CD4-positive, alpha-beta memory T cell (primary cell): ENCODE results near the gene C1R. TPM values are rescaled to one million over a fixed set of nuclear protein-coding genes. Genes with fewer than 3 reads are reported as not detected.
A peak's percentile ranks its signal among the peaks of the same experiment; 100 is the strongest.

Experiments used
- CTCF ChIA-PET: fragments of 350-600 bp; sonication (Branson Sonifier 250); formaldehyde crosslinking; loops from one replicate; lab custom pipeline; 2021; ENCODE audit warnings: inconsistent platforms; ENCODE audit not compliant: partially characterized antibody; lab: Charles Lee
- POLR2A ChIA-PET: fragments of 350-600 bp; sonication (Branson Sonifier 250); formaldehyde crosslinking; loops from one replicate; lab custom pipeline; 2021; ENCODE audit not compliant: partially characterized antibody; lab: Charles Lee
- DNase-seq, 5 donors: peaks; one replicate each; pipeline versions ENCODE4 v3.0.0 to v3.0.0-alpha.2; 2020 to 2022; ENCODE audit warnings: mixed read lengths in 1 of 5
- H3K27ac ChIP-seq: one replicate; pipeline ENCODE4 v1.7.0; 2013; ENCODE audit warnings: low read depth, low read length
- H3K27me3 ChIP-seq: 2 replicates; pipeline ENCODE4 v1.7.0; 2013; ENCODE audit warnings: mild to moderate bottlenecking, low read length, moderate library complexity; ENCODE audit not compliant: insufficient read depth
- H3K36me3 ChIP-seq: 2 replicates; pipeline ENCODE4 v1.7.0; 2013; ENCODE audit warnings: mild to moderate bottlenecking, low read length, moderate library complexity; ENCODE audit not compliant: insufficient read depth
- H3K4me1 ChIP-seq: 2 replicates; pipeline ENCODE4 v1.7.0; 2013; ENCODE audit warnings: mild to moderate bottlenecking, low read length, moderate library complexity; ENCODE audit not compliant: insufficient read depth
- H3K4me3 ChIP-seq, 2 donors: one replicate each; pipeline ENCODE4 v1.7.0; 2013; ENCODE audit warnings: low read length in 2 of 2, mild to moderate bottlenecking in 1 of 2
- H3K9me3 ChIP-seq, 2 donors: one replicate each; pipeline ENCODE4 v1.7.0; 2013; ENCODE audit warnings: low read length in 2 of 2, control low read depth in 1 of 2; ENCODE audit not compliant: control insufficient read depth in 1 of 2
- H3K27ac Mint-ChIP-seq, 7 donors: one replicate each; pipeline ENCODE4 v1.8.0; 2020 to 2021; ENCODE audit warnings: mixed read lengths in 7 of 7, mild to moderate bottlenecking in 6 of 7, inconsistent platforms in 3 of 7, moderate library complexity in 3 of 7
- H3K27me3 Mint-ChIP-seq, 2 donors: one replicate each; pipeline ENCODE4 v1.8.0; 2020 to 2021; ENCODE audit warnings: mixed read lengths in 2 of 2
- H3K36me3 Mint-ChIP-seq, 2 donors: one replicate each; pipeline ENCODE4 v1.8.0; 2020 to 2021; ENCODE audit warnings: mixed read lengths in 2 of 2, inconsistent platforms in 1 of 2, mild to moderate bottlenecking in 1 of 2
- H3K4me1 Mint-ChIP-seq, 4 donors: one replicate each; pipeline ENCODE4 v1.8.0; 2020 to 2021; ENCODE audit warnings: mixed read lengths in 4 of 4, mild to moderate bottlenecking in 1 of 4
- H3K4me3 Mint-ChIP-seq, 8 donors: one replicate each; pipeline ENCODE4 v1.8.0; 2020 to 2021; ENCODE audit warnings: mixed read lengths in 8 of 8, mild to moderate bottlenecking in 7 of 8, moderate library complexity in 6 of 8, inconsistent platforms in 3 of 8
- H3K9me3 Mint-ChIP-seq, 8 donors: one replicate each; pipeline ENCODE4 v1.8.0; 2020 to 2021; ENCODE audit warnings: mixed read lengths in 8 of 8, mild to moderate bottlenecking in 5 of 8, inconsistent platforms in 3 of 8, moderate library complexity in 1 of 8
- intact Hi-C: fragments of 100-400 bp; cut with micrococcal nuclease; formaldehyde crosslinking; loops from one replicate; pipeline ENCODE4 v1.15.1; 2023
- polyA plus RNA-seq, 2 donors: library from polyadenylated mRNA; unstranded; fragments of 300-500 nt; fragmentation: Illumina TruSeq; gene quantifications; one replicate each; pipeline ENCODE4 v1.2.3, GENCODE V29; 2021
- total RNA-seq, 2 experiments: library from RNA; stranded (reverse); gene quantifications; one replicate each; pipeline ENCODE4 v1.2.3, GENCODE V29; 2021

C1R gene
- total and polyA plus RNA-seq, 4 experiments from 2014 or later: 0.44 to 2.3 (median 0.69) TPM

DNA sequence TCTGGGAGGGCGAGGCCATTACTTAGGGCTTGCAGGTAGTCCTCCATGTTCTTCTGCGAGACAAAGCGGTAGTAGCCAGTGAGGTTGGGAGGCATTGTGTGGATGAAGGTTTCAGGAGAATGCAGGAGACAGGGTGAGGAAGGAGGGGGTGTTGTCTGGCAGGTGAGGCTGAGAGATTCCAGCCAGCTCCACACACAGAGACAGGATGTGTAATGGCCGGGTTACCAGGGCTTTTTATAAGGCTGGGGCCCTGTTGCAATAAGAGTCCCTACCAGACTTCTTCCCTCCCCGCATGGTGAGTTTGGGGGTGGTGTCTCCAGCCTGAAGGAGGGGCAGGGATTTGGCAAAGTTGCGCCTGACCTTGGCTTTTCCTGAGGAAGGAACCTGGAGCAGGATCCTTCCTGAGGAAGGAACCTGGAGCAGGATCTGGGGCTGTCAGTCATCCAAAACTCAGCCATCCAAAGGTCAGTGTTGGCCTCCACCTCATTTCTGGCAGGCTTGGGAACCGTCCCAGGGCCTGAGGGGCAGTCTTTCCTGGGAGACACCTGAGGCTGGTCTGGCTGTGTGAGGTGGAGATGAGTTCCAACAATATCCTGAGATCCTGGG is 36.5 kb upstream of the C1R start, which contains the start of gene RBP5:
Gene RBP5 (minus strand): TSS at position 209 of the 606 bp plus-strand sequence. CDS start 114 bp downstream, at position 95.
- Histone ChIP-seq H3K4me1 (peaks cover 24% of the 10 kb centered on the region), H3K36me3 (no peaks in the 10 kb centered on the region), H3K9me3 (no peaks in the 10 kb centered on the region), H3K4me3 (peak within 1 kb of the TSS; percentile 85 to 94), H3K27ac (peak within 1 kb of the TSS; percentile 80), H3K27me3 (no peaks in the 10 kb centered on the region)
- Mint-ChIP-seq H3K36me3 (peaks cover 0 to 25% of the 10 kb centered on the region in 2 donors), H3K4me1 (peaks cover 23 to 45% (median 29%) of the 10 kb centered on the region in 4 donors), H3K9me3 (no peaks in the 10 kb centered on the region), H3K4me3 (peak within 1 kb of the TSS; percentile 95 to 99 (median 96)), H3K27me3 (no peaks in the 10 kb centered on the region), H3K27ac (peak within 1 kb of the TSS; percentile 94 to 99 (median 97))
- DNase-seq: no peak
- ChIA-PET CTCF (interaction anchor here (1.0 to 1.5 kb wide), 3 partner anchors 16 to 21 kb away, joined by 3 read pairs; no protein-coding TSS in a partner anchor), POLR2A (interaction anchor here (1.0 kb wide), 1 partner anchor 22 kb away, joined by 3 read pairs; no protein-coding TSS in a partner anchor)
- intact Hi-C loops: no loop called here

- Mint-ChIP-seq H3K9me3 (no peaks in the 10 kb centered on the region), H3K27ac (peak overlapping the region in 6 of 7 donors; percentile 0 to 94 (median 48)), H3K36me3 (peaks cover 0 to 19% of the 10 kb centered on the region in 2 donors), H3K4me3 (peak overlapping the region; percentile 58 to 99 (median 95)), H3K4me1 (peaks cover 23 to 44% (median 29%) of the 10 kb centered on the region in 4 donors), H3K27me3 (no peaks in the 10 kb centered on the region)
- Histone ChIP-seq H3K36me3 (no peaks in the 10 kb centered on the region), H3K27me3 (no peaks in the 10 kb centered on the region), H3K4me3 (no peak overlapping the region), H3K9me3 (no peaks in the 10 kb centered on the region), H3K27ac (no peak overlapping the region), H3K4me1 (peaks cover 24% of the 10 kb centered on the region)
- POLR2A ChIA-PET: no interaction called here
- CTCF ChIA-PET: interaction anchor here (1.5 kb wide), 1 partner anchor 16 kb away, joined by 3 read pairs; no protein-coding TSS in a partner anchor
- peak in 1 of 5 donors; percentile 8 for DNase-seq
- intact Hi-C loops: no loop called here
Observed at GRCh38 chr12:7127916-7128626, 35.8 kb upstream of the C1R start.

- ChIA-PET CTCF (interaction anchor here (0.6 to 2.1 kb wide), 5 partner anchors 13 to 259 kb away, joined by 3 to 5 read pairs (median 4); partner anchors contain the start of gene C1RL), POLR2A (no interaction called here)
- no peak for DNase-seq
- peaks cover 6 to 21% (median 12%) of the 10 kb centered on the region in 4 donors for H3K4me1 Mint-ChIP-seq
- Histone ChIP-seq H3K27ac (no peak overlapping the region), H3K4me3 (no peak overlapping the region), H3K4me1 (peaks cover 8% of the 10 kb centered on the region), H3K36me3 (no peaks in the 10 kb centered on the region), H3K9me3 (no peaks in the 10 kb centered on the region), H3K27me3 (no peaks in the 10 kb centered on the region)
- H3K36me3 Mint-ChIP-seq: peaks cover 0 to 7% of the 10 kb centered on the region in 2 donors
- intact Hi-C loops: no loop called here
- H3K4me3 Mint-ChIP-seq: peak overlapping the region in 1 of 8 donors; percentile 13
- no peaks in the 10 kb centered on the region for H3K27me3 Mint-ChIP-seq
- H3K27ac Mint-ChIP-seq: peak overlapping the region in 3 of 7 donors; percentile 7 to 59 (median 15)
- no peaks in the 10 kb centered on the region for H3K9me3 Mint-ChIP-seq
Observed at GRCh38 chr12:7125632-7126227, 33.5 kb upstream of the C1R start.

- no peak overlapping the region for H3K4me3 ChIP-seq
- CTCF ChIA-PET: interaction anchor here (0.9 to 2.1 kb wide), 4 partner anchors 11 to 31 kb away, joined by 3 to 5 read pairs (median 4); partner anchors contain the start of gene C1RL
- peaks cover 5 to 7% (median 6%) of the 10 kb centered on the region in 4 donors for H3K4me1 Mint-ChIP-seq
- H3K4me3 Mint-ChIP-seq: no peak overlapping the region
- no peaks in the 10 kb centered on the region for H3K9me3 ChIP-seq
- no peak for DNase-seq
- H3K27ac Mint-ChIP-seq: peak overlapping the region in 2 of 7 donors; percentile 17 to 53
- no peaks in the 10 kb centered on the region for H3K36me3 ChIP-seq
- H3K27ac ChIP-seq: no peak overlapping the region
- POLR2A ChIA-PET: no interaction called here
- intact Hi-C loops: no loop called here
- H3K27me3 ChIP-seq: no peaks in the 10 kb centered on the region
- no peaks in the 10 kb centered on the region for H3K36me3 Mint-ChIP-seq
- no peaks in the 10 kb centered on the region for H3K27me3 Mint-ChIP-seq
- H3K4me1 ChIP-seq: peaks cover under 1% of the 10 kb centered on the region
- H3K9me3 Mint-ChIP-seq: no peaks in the 10 kb centered on the region
Observed at GRCh38 chr12:7123806-7124522, 31.7 kb upstream of the C1R start.

DNA sequence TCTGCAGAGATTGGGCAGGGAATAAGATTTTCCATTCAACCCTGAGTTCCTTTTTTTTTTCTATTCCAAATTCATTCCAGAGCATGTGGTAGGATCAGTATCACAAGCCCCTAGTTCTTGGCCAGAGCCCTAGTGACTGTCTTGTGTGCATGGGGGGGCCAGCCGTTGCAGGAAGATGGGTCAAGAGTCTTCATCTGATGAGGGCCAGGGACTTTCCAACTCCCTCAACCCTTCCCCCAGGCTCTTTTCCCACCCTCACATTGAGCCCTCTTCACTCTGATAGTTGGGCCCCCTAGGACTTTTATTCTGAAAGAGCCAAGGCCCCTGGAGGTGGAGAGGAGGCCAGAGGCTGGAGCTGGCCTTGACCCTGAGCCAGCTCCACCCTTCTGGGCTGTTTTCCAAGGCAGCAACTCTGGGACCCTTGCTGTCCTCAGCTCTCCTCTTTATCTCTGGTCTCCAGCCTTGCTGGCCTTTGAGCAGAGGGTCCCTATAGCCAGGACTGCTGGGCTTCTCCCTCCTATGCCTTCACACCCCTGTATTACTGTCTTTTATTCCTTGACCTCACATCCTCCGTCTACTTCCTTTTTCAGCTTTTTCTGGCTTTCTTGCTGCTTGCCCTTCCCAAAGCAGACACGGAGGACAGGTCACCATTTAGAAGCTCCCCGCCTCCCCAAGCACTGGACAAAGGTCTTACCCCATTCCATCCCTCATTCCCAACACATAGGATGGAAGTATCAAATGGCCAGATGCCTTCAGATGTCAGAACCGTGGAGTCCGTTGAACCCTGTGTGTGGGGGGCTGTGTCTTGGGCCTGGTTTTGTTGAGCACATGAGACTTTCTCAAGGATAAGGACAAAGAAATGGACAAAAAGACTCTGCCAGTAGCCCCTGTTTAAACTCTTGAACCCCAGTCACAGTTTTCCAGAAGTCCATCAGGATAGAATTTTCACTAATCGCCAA is 30.8 kb upstream of the C1R start:
- Mint-ChIP-seq H3K4me1 (peaks cover 0 to 2% (median under 1%) of the 10 kb centered on the region in 4 donors), H3K36me3 (peaks cover 0 to 7% of the 10 kb centered on the region in 2 donors), H3K27me3 (no peaks in the 10 kb centered on the region), H3K27ac (no peak overlapping the region), H3K9me3 (no peaks in the 10 kb centered on the region), H3K4me3 (no peak overlapping the region)
- intact Hi-C loops: no loop called here
- H3K9me3 ChIP-seq: no peaks in the 10 kb centered on the region
- no peaks in the 10 kb centered on the region for H3K36me3 ChIP-seq
- no peaks in the 10 kb centered on the region for H3K4me1 ChIP-seq
- ChIA-PET CTCF (interaction anchor here (0.5 to 1.1 kb wide), 4 partner anchors 14 to 685 kb away, joined by 3 read pairs; no protein-coding TSS in a partner anchor), POLR2A (interaction anchor here (1.0 kb wide), 1 partner anchor 14 kb away, joined by 3 read pairs; the partner anchor contains the start of gene C1RL)
- no peaks in the 10 kb centered on the region for H3K27me3 ChIP-seq
- DNase-seq: no peak
- no peak overlapping the region for H3K27ac ChIP-seq
- no peak overlapping the region for H3K4me3 ChIP-seq

DNA sequence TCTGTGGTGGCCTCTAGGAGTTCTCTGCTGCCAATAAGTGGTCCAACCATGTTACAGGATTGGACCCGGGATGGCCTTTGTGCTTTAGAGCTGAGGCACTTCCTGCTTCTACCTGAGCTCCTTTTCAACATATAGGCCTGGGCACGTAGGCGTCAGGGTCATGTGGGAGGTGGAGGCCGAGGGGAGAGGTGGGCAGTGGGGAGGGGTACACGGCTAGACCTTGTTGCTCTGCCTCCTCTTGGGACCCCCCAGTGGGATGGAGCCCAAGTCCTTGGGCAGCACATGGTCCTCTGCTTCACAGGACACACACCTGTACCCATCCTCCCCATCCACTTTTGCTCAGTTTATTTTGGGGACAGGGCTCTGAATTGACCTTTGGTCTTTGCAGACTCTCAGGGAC is 29.1 kb upstream of the C1R start:
- Mint-ChIP-seq H3K4me3 (no peak overlapping the region), H3K36me3 (peaks cover under 1 to 23% of the 10 kb centered on the region in 2 donors), H3K27ac (peak overlapping the region in 1 of 7 donors; percentile 24), H3K9me3 (no peaks in the 10 kb centered on the region), H3K27me3 (no peaks in the 10 kb centered on the region), H3K4me1 (no peaks in the 10 kb centered on the region)
- intact Hi-C loops: no loop called here
- Histone ChIP-seq H3K4me1 (no peaks in the 10 kb centered on the region), H3K27ac (no peak overlapping the region), H3K4me3 (no peak overlapping the region), H3K9me3 (no peaks in the 10 kb centered on the region), H3K36me3 (no peaks in the 10 kb centered on the region), H3K27me3 (no peaks in the 10 kb centered on the region)
- CTCF ChIA-PET: interaction anchor here (1.0 to 1.3 kb wide), 3 partner anchors 8 to 20 kb away, joined by 3 read pairs; no protein-coding TSS in a partner anchor
- no peak for DNase-seq
- POLR2A ChIA-PET: no interaction called here
